Esophagus (tissue), 2 donors: ENCODE data around the gene WWOX. TPM values are rescaled to one million over a fixed set of nuclear protein-coding genes. Genes with fewer than 3 reads are reported as not detected.

ENCODE experiments used
- H3K27ac ChIP-seq, 2 donors: one replicate each; pipeline ENCODE4 v1.5.1; 2013; ENCODE audit warnings: low read depth in 2 of 2, mild to moderate bottlenecking in 2 of 2, inconsistent platforms in 1 of 2, low read length in 1 of 2, moderate library complexity in 1 of 2
- H3K27me3 ChIP-seq, 2 donors: one replicate each; pipeline ENCODE4 v1.6.1; 2013; ENCODE audit warnings: low read length in 2 of 2, control low read depth in 1 of 2, mild to moderate bottlenecking in 1 of 2; ENCODE audit not compliant: insufficient read depth in 2 of 2, control insufficient read depth in 1 of 2
- H3K36me3 ChIP-seq, 2 donors: one replicate each; pipeline ENCODE4 v1.6.1; 2013; ENCODE audit warnings: low read length in 1 of 2; ENCODE audit not compliant: control insufficient read depth in 2 of 2, insufficient read depth in 2 of 2
- H3K4me1 ChIP-seq, 2 donors: one replicate each; pipeline ENCODE4 v1.6.1; 2013; ENCODE audit warnings: low read length in 1 of 2; ENCODE audit not compliant: control insufficient read depth in 2 of 2, insufficient read depth in 2 of 2
- H3K4me3 ChIP-seq, 2 donors: one replicate each; pipeline ENCODE4 v1.5.1; 2013; ENCODE audit warnings: low read length in 2 of 2, mild to moderate bottlenecking in 2 of 2, low read depth in 1 of 2, moderate library complexity in 1 of 2
- H3K9me3 ChIP-seq, 2 donors: one replicate each; pipeline ENCODE4 v1.6.1; 2013; ENCODE audit warnings: mild to moderate bottlenecking in 2 of 2, low read depth in 1 of 2, low read length in 1 of 2, moderate library complexity in 1 of 2; ENCODE audit not compliant: control insufficient read depth in 2 of 2, insufficient read depth in 1 of 2
- WGBS, 2 donors: extraction: QIAGEN DNeasy Blood & Tissue Kit; methylation state at CpG; one replicate each; pipeline ENCODE4 v1.1.7; 2013; 5-methylcytosine and 5-hydroxymethylcytosine counted together
- polyA plus RNA-seq, 2 donors: library from polyadenylated mRNA; stranded (reverse); fragments of 200-250 nt; gene quantifications; one replicate each; pipeline ENCODE4 v1.2.3, GENCODE V29; 2013
- donor health status: healthy with polysubstance abuse.
- donor health status: Bipolar disorder and iron deficiency.

WWOX gene
- polyA plus RNA-seq, 2 donors: 6.4 to 9.1 TPM

- Histone ChIP-seq H3K27ac (no peak overlapping the region), H3K4me1 (no peaks in the 10 kb centered on the region), H3K9me3 (no peaks in the 10 kb centered on the region), H3K36me3 (no peaks in the 10 kb centered on the region), H3K4me3 (no peak overlapping the region), H3K27me3 (no peaks in the 10 kb centered on the region)
- 92 to 94% methylated on average over 5 of the region's 5 CpGs for WGBS, 2 donors
Observed at GRCh38 chr16:79128706-79129105, 1029.3 kb downstream of the WWOX start.

GRCh38 chr16:79130616-79131015 lies 1031.2 kb downstream of the WWOX start:
- Histone ChIP-seq H3K4me3 (no peak overlapping the region), H3K4me1 (no peaks in the 10 kb centered on the region), H3K9me3 (no peaks in the 10 kb centered on the region), H3K36me3 (no peaks in the 10 kb centered on the region), H3K27me3 (no peaks in the 10 kb centered on the region), H3K27ac (no peak overlapping the region)
- WGBS, 2 donors: 84 to 90% methylated on average over 7 of the region's 7 CpGs

- H3K27me3 ChIP-seq: no peaks in the 10 kb centered on the region
- 90 to 92% methylated on average over 6 of the region's 6 CpGs for WGBS, 2 donors
- H3K9me3 ChIP-seq: no peaks in the 10 kb centered on the region
- H3K4me1 ChIP-seq: no peaks in the 10 kb centered on the region
- no peaks in the 10 kb centered on the region for H3K36me3 ChIP-seq
- no peak overlapping the region for H3K27ac ChIP-seq
- no peak overlapping the region for H3K4me3 ChIP-seq
Observed at GRCh38 chr16:79131321-79132075, 1032.0 kb downstream of the WWOX start.

GRCh38 chr16:79132701-79133100 lies 1033.2 kb downstream of the WWOX start:
- H3K4me3 ChIP-seq: no peak overlapping the region
- no peaks in the 10 kb centered on the region for H3K9me3 ChIP-seq
- WGBS, 2 donors: 40 to 68% methylated on average over 3 of the region's 3 CpGs
- H3K36me3 ChIP-seq: no peaks in the 10 kb centered on the region
- H3K27me3 ChIP-seq: no peaks in the 10 kb centered on the region
- H3K4me1 ChIP-seq: no peaks in the 10 kb centered on the region
- H3K27ac ChIP-seq: no peak overlapping the region

GRCh38 chr16:79134300-79134699 lies 1034.8 kb downstream of the WWOX start:
- H3K27me3 ChIP-seq: no peaks in the 10 kb centered on the region
- no peaks in the 10 kb centered on the region for H3K9me3 ChIP-seq
- no peak overlapping the region for H3K4me3 ChIP-seq
- H3K27ac ChIP-seq: no peak overlapping the region
- H3K36me3 ChIP-seq: no peaks in the 10 kb centered on the region
- 68 to 86% methylated on average over 5 of the region's 5 CpGs for WGBS, 2 donors
- H3K4me1 ChIP-seq: no peaks in the 10 kb centered on the region

- Histone ChIP-seq H3K27ac (no peak overlapping the region), H3K9me3 (no peaks in the 10 kb centered on the region), H3K27me3 (no peaks in the 10 kb centered on the region), H3K4me3 (no peak overlapping the region), H3K4me1 (no peaks in the 10 kb centered on the region), H3K36me3 (no peaks in the 10 kb centered on the region)
- 83 to 84% methylated on average over 7 of the region's 7 CpGs for WGBS, 2 donors
Observed at GRCh38 chr16:79136955-79137354, 1037.5 kb downstream of the WWOX start.

- H3K4me3 ChIP-seq: no peak overlapping the region
- no peaks in the 10 kb centered on the region for H3K9me3 ChIP-seq
- H3K27me3 ChIP-seq: no peaks in the 10 kb centered on the region
- H3K27ac ChIP-seq: no peak overlapping the region
- no peaks in the 10 kb centered on the region for H3K36me3 ChIP-seq
- WGBS, 2 donors: 70 to 77% methylated on average over 6 of the region's 6 CpGs
- no peaks in the 10 kb centered on the region for H3K4me1 ChIP-seq
Observed at GRCh38 chr16:79137426-79137939, 1038.0 kb downstream of the WWOX start.

GRCh38 chr16:79139799-79140198 lies 1040.3 kb downstream of the WWOX start:
- Histone ChIP-seq H3K4me3 (no peak overlapping the region), H3K4me1 (no peaks in the 10 kb centered on the region), H3K36me3 (no peaks in the 10 kb centered on the region), H3K27ac (no peak overlapping the region), H3K9me3 (no peaks in the 10 kb centered on the region), H3K27me3 (no peaks in the 10 kb centered on the region)
- 85 to 89% methylated on average over 7 of the region's 7 CpGs for WGBS, 2 donors

- Histone ChIP-seq H3K4me3 (no peak overlapping the region), H3K27me3 (no peaks in the 10 kb centered on the region), H3K4me1 (no peaks in the 10 kb centered on the region), H3K27ac (no peak overlapping the region), H3K9me3 (no peaks in the 10 kb centered on the region), H3K36me3 (no peaks in the 10 kb centered on the region)
- 91 to 94% methylated on average over 2 of the region's 2 CpGs for WGBS, 2 donors
Observed at GRCh38 chr16:79143026-79143425, 1043.6 kb downstream of the WWOX start.

GRCh38 chr16:79150151-79150550 lies 1050.7 kb downstream of the WWOX start:
- WGBS, 2 donors: 46 to 68% methylated on average over 1 of the region's 1 CpG
- Histone ChIP-seq H3K36me3 (no peaks in the 10 kb centered on the region), H3K27ac (no peak overlapping the region), H3K9me3 (no peaks in the 10 kb centered on the region), H3K4me1 (no peaks in the 10 kb centered on the region), H3K4me3 (no peak overlapping the region), H3K27me3 (no peaks in the 10 kb centered on the region)
